DND-41 (cell line): ENCODE results near the gene PPA2.

Experiments used
- CTCF ChIP-seq: IDR thresholded peaks from 2 replicates; pipeline ENCODE4 v1.5.1; 2012; ENCODE audit warnings: borderline replicate concordance, low read length, moderate library complexity, mild to moderate bottlenecking; ENCODE audit not compliant: poor library complexity, severe bottlenecking; ENCODE audit errors: extremely low read depth
- EZH2 ChIP-seq: IDR thresholded peaks from 3 replicates; pipeline ENCODE4 v1.6.1; 2012; ENCODE audit warnings: borderline replicate concordance, low read depth, mild to moderate bottlenecking, moderate library complexity, low read length, inconsistent platforms; ENCODE audit not compliant: severe bottlenecking

- TF ChIP-seq CTCF (no peak), EZH2 (no peak)
Observed at GRCh38 chr4:105389167-105389566, 84.7 kb downstream of the PPA2 start.
